Measurements from ENCODE around the gene ERCC3. TPM values are rescaled to one million over a fixed set of nuclear protein-coding genes. Genes with fewer than 3 reads are reported as not detected.
"Not testable (repeated sequence)": the region's sequence is repeated elsewhere in the genome, so short reads cannot be mapped to it uniquely, and the experiment has no call there.

ERCC3 gene
- total RNA-seq, 4 donors from 2014 or later = 30.0 to 47.2 (median 39.0) TPM

DNA sequence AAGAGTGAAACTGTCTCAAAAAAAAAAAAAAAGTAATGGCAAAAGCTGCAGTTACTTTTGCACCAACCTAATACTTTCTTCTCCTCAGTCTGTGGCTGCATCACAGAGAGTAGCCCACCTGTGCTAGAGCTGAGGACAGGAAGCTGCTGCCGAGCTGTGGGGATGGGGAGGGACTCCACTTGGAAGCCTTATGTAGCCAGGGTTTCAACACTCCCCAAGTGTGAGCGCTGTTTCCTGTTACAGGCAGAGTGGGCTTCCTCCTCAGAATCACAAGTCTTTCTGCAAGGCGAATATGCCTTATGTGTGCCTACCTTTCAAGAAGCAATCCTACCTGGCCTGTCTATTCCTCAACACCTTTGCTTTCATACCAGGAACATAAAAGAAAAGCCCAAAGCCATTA, 37.6 kb downstream of the ERCC3 start:
- Histone ChIP-seq H3K4me3 (no peak overlapping the region), H3K9me3 (no peaks in the 10 kb centered on the region), H3K27me3 (no peaks in the 10 kb centered on the region), H3K27ac (no peak overlapping the region), H3K36me3 (peaks cover 0 to 33% (median 14%) of the 10 kb centered on the region in 4 donors), H3K4me1 (no peaks in the 10 kb centered on the region)
- DNase-seq = no peak
- WGBS, 2 donors (ENCODE audit: low coverage in 1 of 2) = 95 to 100% methylated on average over 2 to 3 of the region's 3 CpGs
- intact Hi-C loops (cut with DNase I; ENCODE audit: low total_unique reads) = no loop called here
- in situ Hi-C loops (cut with MboI; ENCODE audit: low pct_ligation_motif_present in 1 of 4, low pct_unique_long_range_greater_than_20kb in 1 of 4, low sequenced_read_pairs in 3 of 4) = no loop called here
- TF ChIP-seq POLR2AphosphoS5 (IDR thresholded peaks at IDR 0.05) (no peak), EP300 (IDR thresholded peaks at IDR 0.05; ENCODE audit: low read depth) (no peak), CTCF (IDR thresholded peaks at IDR 0.05) (no peak), POLR2A (IDR thresholded peaks at IDR 0.05) (no peak)

GRCh38 chr2:127255721-127256120, 38.2 kb downstream of the ERCC3 start:
- in situ Hi-C loops (cut with MboI; ENCODE audit: low pct_ligation_motif_present in 1 of 4, low pct_unique_long_range_greater_than_20kb in 1 of 4, low sequenced_read_pairs in 3 of 4) = no loop called here
- intact Hi-C loops (cut with DNase I; ENCODE audit: low total_unique reads) = no loop called here
- Histone ChIP-seq H3K4me3 (no peak overlapping the region), H3K4me1 (no peaks in the 10 kb centered on the region), H3K27ac (no peak overlapping the region), H3K27me3 (no peaks in the 10 kb centered on the region), H3K9me3 (no peaks in the 10 kb centered on the region), H3K36me3 (peaks cover 0 to 28% (median 11%) of the 10 kb centered on the region in 4 donors)
- DNase-seq = no peak
- WGBS, 2 donors (ENCODE audit: low coverage in 1 of 2) = 74 to 96% methylated on average over 3 to 6 of the region's 6 CpGs
- TF ChIP-seq CTCF (IDR thresholded peaks at IDR 0.05) (no peak), EP300 (IDR thresholded peaks at IDR 0.05; ENCODE audit: low read depth) (no peak), POLR2AphosphoS5 (IDR thresholded peaks at IDR 0.05) (no peak), POLR2A (IDR thresholded peaks at IDR 0.05) (no peak)

- WGBS, 2 donors (ENCODE audit: low coverage in 1 of 2) = 63 to 84% methylated on average over 2 of the region's 2 CpGs
- in situ Hi-C loops (cut with MboI; ENCODE audit: low pct_ligation_motif_present in 1 of 4, low pct_unique_long_range_greater_than_20kb in 1 of 4, low sequenced_read_pairs in 3 of 4) = no loop called here
Measured at GRCh38 chr2:127255146-127255545, 38.8 kb downstream of the ERCC3 start.

GRCh38 chr2:127254386-127254981, 39.5 kb downstream of the ERCC3 start:
- WGBS, 2 donors (ENCODE audit: low coverage in 1 of 2) = 67 to 69% methylated on average over 7 of the region's 7 CpGs
- in situ Hi-C loops (cut with MboI; ENCODE audit: low pct_ligation_motif_present in 1 of 4, low pct_unique_long_range_greater_than_20kb in 1 of 4, low sequenced_read_pairs in 3 of 4) = no loop called here
- H3K27me3 ChIP-seq = no peaks in the 10 kb centered on the region
- TF ChIP-seq EP300 (IDR thresholded peaks at IDR 0.05; ENCODE audit: low read depth) (no peak), CTCF (IDR thresholded peaks at IDR 0.05) (no peak), POLR2A (IDR thresholded peaks at IDR 0.05) (no peak), POLR2AphosphoS5 (IDR thresholded peaks at IDR 0.05) (no peak)
- no peak overlapping the region for H3K27ac ChIP-seq
- DNase-seq = no peak
- peaks cover 0 to 16% (median 7%) of the 10 kb centered on the region in 4 donors for H3K36me3 ChIP-seq
- intact Hi-C loops (cut with DNase I; ENCODE audit: low total_unique reads) = no loop called here
- no peaks in the 10 kb centered on the region for H3K4me1 ChIP-seq
- H3K9me3 ChIP-seq = no peaks in the 10 kb centered on the region
- no peak overlapping the region for H3K4me3 ChIP-seq

More at GRCh38 chr2:127255146-127255545, 38.8 kb downstream of the ERCC3 start:
- peaks cover 0 to 22% (median 8%) of the 10 kb centered on the region in 4 donors for H3K36me3 ChIP-seq
- no peaks in the 10 kb centered on the region for H3K9me3 ChIP-seq
- DNase-seq = no peak
- no peak overlapping the region for H3K4me3 ChIP-seq
- no peak overlapping the region for H3K27ac ChIP-seq
- intact Hi-C loops (cut with DNase I; ENCODE audit: low total_unique reads) = no loop called here
- no peaks in the 10 kb centered on the region for H3K27me3 ChIP-seq
- TF ChIP-seq POLR2AphosphoS5 (IDR thresholded peaks at IDR 0.05) (no peak), POLR2A (IDR thresholded peaks at IDR 0.05) (no peak), EP300 (IDR thresholded peaks at IDR 0.05; ENCODE audit: low read depth) (no peak), CTCF (IDR thresholded peaks at IDR 0.05) (no peak)
- no peaks in the 10 kb centered on the region for H3K4me1 ChIP-seq

DNA sequence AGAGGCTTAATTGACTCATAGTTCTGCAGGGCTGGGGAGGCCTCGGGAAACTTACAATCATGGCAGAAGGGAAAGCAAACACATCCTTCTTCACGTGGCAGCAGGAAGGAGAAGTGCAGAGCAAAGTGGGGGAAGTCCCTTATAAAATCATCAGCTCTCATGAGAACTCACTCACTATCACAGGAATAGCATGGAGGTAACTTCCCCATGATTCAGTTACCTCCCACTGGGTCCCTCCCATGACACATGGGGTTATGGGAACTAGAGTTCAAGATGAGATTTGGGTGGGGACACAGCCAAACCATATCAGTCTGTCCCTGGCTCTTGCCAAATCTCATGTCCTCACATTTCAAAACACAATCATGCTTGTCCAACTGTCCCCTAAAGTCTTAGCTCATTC, 52.8 kb downstream of the ERCC3 start:
- H3K9me3 ChIP-seq; H3K4me3 ChIP-seq; in situ Hi-C loops (cut with MboI; ENCODE audit: low pct_ligation_motif_present in 1 of 4, low pct_unique_long_range_greater_than_20kb in 1 of 4, low sequenced_read_pairs in 3 of 4); H3K36me3 ChIP-seq; intact Hi-C loops (cut with DNase I; ENCODE audit: low total_unique reads); H3K4me1 ChIP-seq; H3K27ac ChIP-seq; H3K27me3 ChIP-seq; DNase-seq: not testable (repeated sequence)
- 44 to 59% methylated on average over 2 of the region's 2 CpGs for WGBS, 2 donors (ENCODE audit: low coverage in 1 of 2)

Measured in transverse colon (tissue), 4 donors.